ENCODE results near the gene TAS2R14. TPM values are rescaled to one million over a fixed set of nuclear protein-coding genes. Genes with fewer than 3 reads are reported as not detected.

The TAS2R14 gene
- total RNA-seq, 2 donors from 2014 or later: 2.0 to 8.1 TPM

DNA sequence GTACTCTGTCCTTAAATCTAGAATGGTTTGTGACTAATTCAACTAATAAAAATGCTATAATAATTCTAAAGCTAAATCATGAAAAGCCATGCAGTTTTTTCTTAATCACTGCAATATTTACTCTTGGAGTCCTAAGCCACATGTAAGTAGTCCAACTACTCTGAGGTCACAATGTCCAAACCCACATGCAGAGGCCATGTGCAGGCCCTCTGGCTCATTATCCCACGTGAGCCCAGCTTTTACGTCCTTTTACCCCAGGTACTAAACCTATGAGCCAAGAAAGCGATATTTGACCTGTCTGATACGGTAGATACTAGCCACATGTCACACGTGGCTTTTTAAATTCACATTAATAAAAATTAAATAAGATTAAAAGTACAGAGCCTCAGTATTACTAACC, 42.2 kb downstream of the TAS2R14 start:
- Mint-ChIP-seq H3K36me3 (ENCODE audit: low read depth) (peaks cover 9% of the 10 kb centered on the region), H3K4me3 (no peak overlapping the region), H3K27me3 (ENCODE audit: insufficient read depth) (no peaks in the 10 kb centered on the region), H3K9me3 (peaks cover 3% of the 10 kb centered on the region), H3K4me1 (peaks cover 8% of the 10 kb centered on the region), H3K27ac (no peak overlapping the region)
- H3K36me3 ChIP-seq (ENCODE audit: control insufficient read depth, insufficient read depth, low read length): no peaks in the 10 kb centered on the region
- no peaks in the 10 kb centered on the region for H3K27me3 ChIP-seq (ENCODE audit: control insufficient read depth, insufficient read depth, low read length, poor library complexity, severe bottlenecking)
- H3K4me1 ChIP-seq (ENCODE audit: control insufficient read depth, insufficient read depth, low read length): no peaks in the 10 kb centered on the region
- TF ChIP-seq, protein P1, sequence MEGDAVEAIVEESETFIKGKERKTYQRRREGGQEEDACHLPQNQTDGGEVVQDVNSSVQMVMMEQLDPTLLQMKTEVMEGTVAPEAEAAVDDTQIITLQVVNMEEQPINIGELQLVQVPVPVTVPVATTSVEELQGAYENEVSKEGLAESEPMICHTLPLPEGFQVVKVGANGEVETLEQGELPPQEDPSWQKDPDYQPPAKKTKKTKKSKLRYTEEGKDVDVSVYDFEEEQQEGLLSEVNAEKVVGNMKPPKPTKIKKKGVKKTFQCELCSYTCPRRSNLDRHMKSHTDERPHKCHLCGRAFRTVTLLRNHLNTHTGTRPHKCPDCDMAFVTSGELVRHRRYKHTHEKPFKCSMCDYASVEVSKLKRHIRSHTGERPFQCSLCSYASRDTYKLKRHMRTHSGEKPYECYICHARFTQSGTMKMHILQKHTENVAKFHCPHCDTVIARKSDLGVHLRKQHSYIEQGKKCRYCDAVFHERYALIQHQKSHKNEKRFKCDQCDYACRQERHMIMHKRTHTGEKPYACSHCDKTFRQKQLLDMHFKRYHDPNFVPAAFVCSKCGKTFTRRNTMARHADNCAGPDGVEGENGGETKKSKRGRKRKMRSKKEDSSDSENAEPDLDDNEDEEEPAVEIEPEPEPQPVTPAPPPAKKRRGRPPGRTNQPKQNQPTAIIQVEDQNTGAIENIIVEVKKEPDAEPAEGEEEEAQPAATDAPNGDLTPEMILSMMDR (conservative IDR thresholded peaks at IDR 0.05): no peak
- 99% methylated on average over 5 of the region's 5 CpGs; no CpG with 5 or more reads in 1 of the 2 experiments for WGBS, 2 experiments (ENCODE audit: insufficient coverage in 1 of 2, insufficient read length in 1 of 2)
- no peak overlapping the region for H3K27ac ChIP-seq (ENCODE audit: low read depth, low read length)
- H3K4me3 ChIP-seq (ENCODE audit: low read length): no peak overlapping the region
- no peaks in the 10 kb centered on the region for H3K9me3 ChIP-seq (ENCODE audit: control insufficient read depth, low read length)
- no peak for DNase-seq
- H3K9ac ChIP-seq (ENCODE audit: extremely low read depth, low read length, poor library complexity, severe bottlenecking): no peak overlapping the region

- H3K9me3 ChIP-seq (ENCODE audit: control insufficient read depth, low read length): no peaks in the 10 kb centered on the region
- Mint-ChIP-seq H3K4me1 (peaks cover 20% of the 10 kb centered on the region), H3K27me3 (ENCODE audit: insufficient read depth) (no peaks in the 10 kb centered on the region), H3K36me3 (ENCODE audit: low read depth) (no peaks in the 10 kb centered on the region), H3K9me3 (no peaks in the 10 kb centered on the region), H3K4me3 (no peak overlapping the region), H3K27ac (no peak overlapping the region)
- TF ChIP-seq, protein P1 (conservative IDR thresholded peaks at IDR 0.05): no peak
- 84 to 87% methylated on average over 2 of the region's 2 CpGs for WGBS, 2 experiments (ENCODE audit: insufficient coverage in 1 of 2, insufficient read length in 1 of 2)
- H3K27ac ChIP-seq (ENCODE audit: low read depth, low read length): no peak overlapping the region
- H3K36me3 ChIP-seq (ENCODE audit: control insufficient read depth, insufficient read depth, low read length): no peaks in the 10 kb centered on the region
- H3K9ac ChIP-seq (ENCODE audit: extremely low read depth, low read length, poor library complexity, severe bottlenecking): no peak overlapping the region
- H3K27me3 ChIP-seq (ENCODE audit: control insufficient read depth, insufficient read depth, low read length, poor library complexity, severe bottlenecking): no peaks in the 10 kb centered on the region
- no peak overlapping the region for H3K4me3 ChIP-seq (ENCODE audit: low read length)
- DNase-seq: no peak
- H3K4me1 ChIP-seq (ENCODE audit: control insufficient read depth, insufficient read depth, low read length): peaks cover 2% of the 10 kb centered on the region
Observed at GRCh38 chr12:10891937-10892336, 47.1 kb downstream of the TAS2R14 start.

- no peaks in the 10 kb centered on the region for H3K9me3 Mint-ChIP-seq
- H3K36me3 Mint-ChIP-seq (ENCODE audit: low read depth): no peaks in the 10 kb centered on the region
Observed at GRCh38 chr12:10889226-10889625, 49.8 kb downstream of the TAS2R14 start.

More at GRCh38 chr12:10889226-10889625, 49.8 kb downstream of the TAS2R14 start:
- Histone ChIP-seq H3K4me3 (ENCODE audit: low read length) (no peak overlapping the region), H3K27me3 (ENCODE audit: control insufficient read depth, insufficient read depth, low read length, poor library complexity, severe bottlenecking) (no peaks in the 10 kb centered on the region), H3K36me3 (ENCODE audit: control insufficient read depth, insufficient read depth, low read length) (no peaks in the 10 kb centered on the region), H3K9me3 (ENCODE audit: control insufficient read depth, low read length) (no peaks in the 10 kb centered on the region), H3K27ac (ENCODE audit: low read depth, low read length) (no peak overlapping the region), H3K9ac (ENCODE audit: extremely low read depth, low read length, poor library complexity, severe bottlenecking) (no peak overlapping the region), H3K4me1 (ENCODE audit: control insufficient read depth, insufficient read depth, low read length) (peaks cover 2% of the 10 kb centered on the region)
- H3K27ac Mint-ChIP-seq: no peak overlapping the region
- TF ChIP-seq, protein P1 (conservative IDR thresholded peaks at IDR 0.05): no peak
- peaks cover 20% of the 10 kb centered on the region for H3K4me1 Mint-ChIP-seq
- H3K4me3 Mint-ChIP-seq: no peak overlapping the region
- no peaks in the 10 kb centered on the region for H3K27me3 Mint-ChIP-seq (ENCODE audit: insufficient read depth)
- DNase-seq: no peak

Other genes with a start within 250 kb of the TAS2R14 start
- 100 to 1,000 TPM; 251 to 419 TPM for gene YBX3, start 215.9 kb downstream of the TAS2R14 start, total RNA-seq
- gene TAS2R7, start 136.6 kb downstream of the TAS2R14 start, total RNA-seq: not detected
- not detected for gene TAS2R8, start 132.0 kb downstream of the TAS2R14 start, total RNA-seq
- gene TAS2R9, start 129.1 kb downstream of the TAS2R14 start, total RNA-seq: not detected
- 1 to 10 TPM; 1.2 to 1.6 TPM for gene TAS2R10, start 112.9 kb downstream of the TAS2R14 start, total RNA-seq
- 1 to 10 TPM; 3.8 to 7.9 TPM for gene PRR4, start 89.8 kb downstream of the TAS2R14 start, total RNA-seq
- gene PRH1, start 55.0 kb downstream of the TAS2R14 start, total RNA-seq: 10 to 100 TPM; 13.4 to 42.6 TPM
- 1 to 10 TPM; 1.2 to 5.1 TPM for gene TAS2R13, start 29.7 kb downstream of the TAS2R14 start, total RNA-seq
- 1 to 10 TPM in 1 of 2 donors, not detected in 1; 1.2 TPM for gene PRH2, start 10.0 kb downstream of the TAS2R14 start, total RNA-seq
- gene TAS2R50, start 47.6 kb upstream of the TAS2R14 start, total RNA-seq: 1 to 10 TPM; 1.1 to 5.0 TPM
- 1 to 10 TPM; 2.1 to 5.9 TPM for gene TAS2R20, start 59.0 kb upstream of the TAS2R14 start, total RNA-seq
- gene TAS2R19, start 83.4 kb upstream of the TAS2R14 start, total RNA-seq: 10 to 100 TPM in 1 of 2 donors, 1 to 10 TPM in 1; 3.1 to 11.3 TPM
- 10 to 100 TPM in 1 of 2 donors, 1 to 10 TPM in 1; 2.4 to 12.4 TPM for gene TAS2R31, start 92.1 kb upstream of the TAS2R14 start, total RNA-seq
- gene TAS2R46, start 123.0 kb upstream of the TAS2R14 start, total RNA-seq: 1 to 10 TPM; 1.3 to 3.9 TPM
- 1 to 10 TPM in 1 of 2 donors, under 1 TPM in 1; 0.82 to 2.5 TPM for gene TAS2R43, start 153.1 kb upstream of the TAS2R14 start, total RNA-seq
- gene TAS2R30, start 195.4 kb upstream of the TAS2R14 start, total RNA-seq: 1 to 10 TPM; 1.8 to 9.7 TPM
- gene SMIM10L1, start 231.9 kb upstream of the TAS2R14 start, total RNA-seq: 10 to 100 TPM; 12.9 to 31.5 TPM
- gene TAS2R42, start 247.7 kb upstream of the TAS2R14 start, total RNA-seq: not detected

All from endodermal cell (in vitro differentiated cells).